GM12878 (cell line): ENCODE results near the gene SLC12A7.

Experiments used
- CBX5 ChIP-seq: sonication (generic); IDR thresholded peaks from 2 replicates; pipeline ENCODE4 v1.6.1; 2016; ENCODE audit warnings: low read depth, moderate library complexity, mild to moderate bottlenecking, inconsistent platforms
- EP300 ChIP-seq, 2 experiments: fragments of 150-350 bp in 1 of 2; IDR thresholded peaks; 2 replicates each; pipeline ENCODE4 v1.6.1; 2011 to 2012; ENCODE audit warnings: low read depth in 2 of 2, low read length in 2 of 2, borderline replicate concordance in 1 of 2, improper control_type of control experiment in 1 of 2, inconsistent platforms in 1 of 2; ENCODE audit not compliant: control insufficient read depth in 1 of 2
- IRF4 ChIP-seq: IDR thresholded peaks from 2 replicates; pipeline ENCODE4 v1.6.1; 2011; ENCODE audit warnings: low read depth, low read length
- JUND ChIP-seq: IDR thresholded peaks from 2 replicates; pipeline ENCODE4 v1.6.1; 2012; ENCODE audit warnings: low read depth, mild to moderate bottlenecking, low read length, improper control_type of control experiment, moderate library complexity
- POLR2A ChIP-seq: IDR thresholded peaks from 2 replicates; pipeline ENCODE4 v1.6.1; 2011; ENCODE audit warnings: low read depth, mild to moderate bottlenecking, low read length
- TCF12 ChIP-seq: IDR thresholded peaks from 2 replicates; pipeline ENCODE4 v1.6.1; 2011; ENCODE audit warnings: low read depth, mild to moderate bottlenecking, low read length
- TF ChIP-seq, protein P1 (sequence below), 3 experiments: IDR thresholded peaks in 2 of 3; conservative IDR thresholded peaks in 1 of 3; 2 replicates each; pipeline ENCODE4 v1.5.1; 2011; ENCODE audit warnings: low read depth in 3 of 3, low read length in 3 of 3, mild to moderate bottlenecking in 3 of 3, control low read depth in 2 of 3, moderate library complexity in 2 of 3, inconsistent platforms in 1 of 3, mixed read lengths in 1 of 3; ENCODE audit not compliant: control insufficient read depth in 2 of 3, insufficient read depth in 1 of 3; ENCODE audit errors: extremely low read depth in 1 of 3

DNA sequence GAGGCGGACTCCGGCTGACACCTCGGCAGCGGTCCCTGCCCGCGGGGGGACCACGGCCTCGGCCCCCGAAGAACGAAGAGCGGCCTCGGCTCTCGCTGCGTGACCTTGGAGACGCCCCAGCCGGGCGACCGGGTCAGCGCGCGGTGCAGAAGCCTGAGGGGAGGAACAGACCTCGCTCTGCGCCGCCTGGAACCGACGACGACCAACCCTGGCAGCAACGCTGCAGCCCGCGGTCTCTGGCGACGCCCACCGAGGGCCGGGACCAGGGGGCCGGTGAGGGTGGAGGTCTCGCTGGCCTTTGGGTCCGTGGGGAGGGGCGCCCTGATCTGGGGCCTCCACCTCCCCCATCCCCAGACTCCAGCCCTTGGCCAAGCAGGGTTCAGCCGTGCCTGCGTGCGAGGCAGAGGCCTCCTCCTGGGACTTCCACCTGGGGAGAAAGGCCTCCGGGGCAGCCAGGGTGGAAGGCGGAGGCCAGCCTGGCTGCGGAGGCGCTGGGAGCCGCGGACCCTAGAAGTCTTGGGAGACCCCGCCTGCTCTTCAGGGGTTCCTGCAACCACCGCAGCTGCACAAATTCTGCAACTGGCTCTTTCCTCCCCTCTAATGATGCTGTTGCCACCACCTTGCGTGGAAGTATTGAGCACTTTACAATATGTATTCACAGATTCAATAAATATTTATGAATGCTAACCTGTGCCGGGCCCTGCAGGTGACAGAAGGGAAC is 44.3 kb upstream of the SLC12A7 start:
- TF ChIP-seq IRF4 (no peak), EP300 (IDR thresholded peaks at IDR 0.05; ENCODE audit: borderline replicate concordance in 1 of 2, control insufficient read depth in 1 of 2, low read depth in 2 of 2, low read length in 2 of 2) (no peak), TCF12 (no peak), JUND (no peak), CBX5 (no peak), POLR2A (no peak)
- TF ChIP-seq, protein P1, sequence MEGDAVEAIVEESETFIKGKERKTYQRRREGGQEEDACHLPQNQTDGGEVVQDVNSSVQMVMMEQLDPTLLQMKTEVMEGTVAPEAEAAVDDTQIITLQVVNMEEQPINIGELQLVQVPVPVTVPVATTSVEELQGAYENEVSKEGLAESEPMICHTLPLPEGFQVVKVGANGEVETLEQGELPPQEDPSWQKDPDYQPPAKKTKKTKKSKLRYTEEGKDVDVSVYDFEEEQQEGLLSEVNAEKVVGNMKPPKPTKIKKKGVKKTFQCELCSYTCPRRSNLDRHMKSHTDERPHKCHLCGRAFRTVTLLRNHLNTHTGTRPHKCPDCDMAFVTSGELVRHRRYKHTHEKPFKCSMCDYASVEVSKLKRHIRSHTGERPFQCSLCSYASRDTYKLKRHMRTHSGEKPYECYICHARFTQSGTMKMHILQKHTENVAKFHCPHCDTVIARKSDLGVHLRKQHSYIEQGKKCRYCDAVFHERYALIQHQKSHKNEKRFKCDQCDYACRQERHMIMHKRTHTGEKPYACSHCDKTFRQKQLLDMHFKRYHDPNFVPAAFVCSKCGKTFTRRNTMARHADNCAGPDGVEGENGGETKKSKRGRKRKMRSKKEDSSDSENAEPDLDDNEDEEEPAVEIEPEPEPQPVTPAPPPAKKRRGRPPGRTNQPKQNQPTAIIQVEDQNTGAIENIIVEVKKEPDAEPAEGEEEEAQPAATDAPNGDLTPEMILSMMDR (IDR thresholded peaks at IDR 0.05 in 2 of 3, conservative IDR thresholded peaks at IDR 0.05 in 1 of 3; ENCODE audit: control insufficient read depth in 2 of 3, extremely low read depth in 1 of 3, insufficient read depth in 1 of 3, low read depth in 3 of 3, low read length in 3 of 3), result no peak
